HG03469 (cell line): Measurements from ENCODE around the gene DPP4.

Experiments
- ATAC-seq: cut with Tn5 transposase; IDR thresholded peaks from one replicate; pipeline ENCODE4 v1.9.1; 2021; ENCODE audit warnings: mild to moderate bottlenecking, moderate library complexity, moderate number of reproducible peaks; ENCODE audit not compliant: unreplicated experiment

The DPP4 gene

DNA sequence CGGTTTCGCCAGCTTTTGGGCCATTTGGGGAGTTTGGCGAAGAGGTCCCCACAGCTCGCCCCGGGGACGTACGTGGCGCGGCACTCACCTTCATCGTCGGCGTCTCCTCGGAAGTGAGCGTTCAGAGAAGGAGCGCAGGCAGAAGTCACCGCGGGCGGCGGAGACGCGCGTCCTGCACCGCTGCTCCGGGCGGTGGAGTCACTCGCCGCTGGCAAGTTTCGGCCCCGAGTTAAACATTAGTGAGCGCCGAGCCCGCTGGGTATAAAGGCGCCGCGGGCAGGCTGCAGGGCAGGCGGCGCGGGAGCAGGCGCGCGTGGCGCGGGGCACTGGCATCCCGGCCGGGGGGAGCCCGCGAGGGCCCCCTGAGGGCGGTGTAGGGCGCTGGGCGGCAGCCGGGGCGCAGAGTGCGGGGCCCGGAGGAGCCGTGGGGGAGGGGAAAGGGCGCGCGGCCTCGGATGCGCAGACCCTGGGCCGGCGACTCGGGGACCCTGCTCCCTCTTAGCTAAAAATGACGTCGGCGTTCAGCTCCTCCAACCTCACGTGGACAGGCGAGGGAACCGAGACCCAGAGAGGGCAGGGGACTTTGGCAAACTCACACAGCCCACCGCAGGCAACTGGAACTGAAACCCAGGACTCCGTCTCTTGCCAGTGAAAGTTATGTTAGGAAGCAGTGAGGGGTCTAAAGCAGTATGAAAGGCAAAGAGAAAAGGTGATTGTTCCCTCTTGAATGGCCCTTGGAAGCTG lies at the start of gene DPP4:
Gene DPP4, minus strand, starts transcription at position 328 of the 744 bp plus-strand sequence. Its CDS starts 234 bp downstream, at position 94.
- peak; percentile 88 for ATAC-seq

- ATAC-seq = no peak
Observed at GRCh38 chr2:162118166-162119031, 44.4 kb upstream of the DPP4 start.

GRCh38 chr2:162116352-162116751 lies 42.3 kb upstream of the DPP4 start:
- ATAC-seq = no peak

GRCh38 chr2:162115076-162115475 lies 41.1 kb upstream of the DPP4 start:
- no peak for ATAC-seq

GRCh38 chr2:162114271-162114670 lies 40.3 kb upstream of the DPP4 start:
- ATAC-seq = no peak

GRCh38 chr2:162113776-162114168 lies 39.8 kb upstream of the DPP4 start:
- no peak for ATAC-seq

DNA sequence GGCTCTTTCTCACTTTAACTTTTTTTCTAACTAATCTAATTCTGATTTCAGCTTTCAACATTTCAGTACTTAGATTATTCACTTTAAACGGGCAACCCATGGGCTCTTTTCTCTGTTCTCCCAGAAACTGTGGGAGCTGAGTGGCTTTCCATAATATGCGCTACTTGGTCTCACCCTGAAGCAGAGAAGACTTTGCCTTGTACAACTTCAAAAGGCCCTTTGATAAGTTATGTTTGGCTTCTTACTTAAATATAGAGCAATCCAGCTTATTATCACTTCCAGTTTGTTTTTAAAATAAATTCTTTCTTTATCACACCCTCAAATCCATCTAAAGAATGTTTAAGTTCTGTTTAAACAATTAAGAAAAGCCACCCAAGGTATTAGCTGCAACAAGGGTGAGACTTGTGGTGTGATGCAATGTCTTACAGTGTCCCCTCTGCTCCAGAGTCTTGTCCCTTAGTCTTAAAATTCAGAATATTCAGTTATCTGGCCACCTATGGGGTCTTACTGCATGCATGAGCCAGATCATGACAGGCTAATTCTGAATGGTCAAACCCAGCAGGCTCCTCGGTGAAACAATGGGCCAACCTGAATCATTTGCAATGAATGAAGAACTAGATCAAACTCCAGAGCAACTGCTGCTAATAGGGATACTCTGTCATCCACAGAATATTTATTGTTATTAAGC lies 39.2 kb upstream of the DPP4 start:
- no peak for ATAC-seq

DNA sequence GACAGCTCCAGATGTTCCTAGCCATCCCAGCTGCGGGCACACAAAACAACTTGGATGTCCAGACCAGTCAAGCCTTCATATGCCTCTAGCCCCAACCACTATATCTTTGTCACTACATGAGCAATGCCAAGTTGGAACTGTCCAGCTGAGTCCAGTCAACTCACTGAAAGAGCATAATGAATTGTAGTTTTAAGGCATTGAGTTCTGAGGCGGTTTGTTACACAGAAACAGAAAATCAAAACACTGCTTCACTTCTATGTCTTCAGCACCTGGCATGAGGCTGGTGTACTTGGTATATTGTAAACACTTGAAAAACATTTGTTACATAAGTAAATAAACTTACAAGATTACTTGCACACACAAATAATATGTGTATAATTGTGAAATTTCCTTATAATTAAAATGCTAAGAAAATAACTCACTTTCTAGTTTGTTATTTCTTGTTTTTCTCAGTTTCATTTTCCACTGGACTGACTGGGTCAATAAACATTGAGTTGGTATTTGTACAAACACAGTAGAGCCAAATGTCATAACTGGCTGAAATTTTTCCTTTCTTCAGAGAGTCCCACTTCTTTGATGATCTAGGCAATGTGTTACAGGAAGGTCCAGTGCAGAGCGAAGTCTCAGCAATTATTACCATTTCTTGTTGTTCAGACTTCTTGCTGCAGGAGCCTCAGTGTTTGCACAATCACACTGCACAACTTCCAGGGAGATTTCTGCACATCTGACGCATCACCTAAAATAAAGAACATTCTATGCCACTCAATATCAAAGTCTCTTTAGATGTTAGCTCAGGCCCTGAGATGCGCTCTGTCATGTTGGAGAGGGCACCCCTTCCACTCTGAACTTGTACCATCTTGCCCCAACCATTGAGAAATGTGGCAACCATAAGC lies 38.2 kb upstream of the DPP4 start:
- ATAC-seq = no peak

GRCh38 chr2:162107361-162107901 lies 33.4 kb upstream of the DPP4 start:
- ATAC-seq = no peak

DNA sequence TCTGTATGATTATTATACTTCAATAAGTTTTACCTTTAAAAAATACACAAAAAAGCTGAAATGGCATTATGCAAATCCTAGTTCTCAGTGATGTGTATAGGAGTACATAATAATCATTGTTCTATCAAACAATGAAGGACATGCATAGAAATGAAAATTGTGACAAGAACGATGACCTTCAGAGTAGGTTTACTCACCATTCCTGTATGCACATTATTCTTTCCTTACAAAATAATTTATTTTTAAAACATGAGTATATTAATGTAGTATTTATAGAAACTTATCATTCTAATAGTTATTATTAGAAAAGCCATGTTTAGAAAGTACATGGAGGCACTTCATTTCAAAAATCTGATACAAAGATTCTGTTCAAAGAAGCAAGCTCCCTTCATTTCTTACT lies 32.7 kb upstream of the DPP4 start:
- no peak for ATAC-seq

DNA sequence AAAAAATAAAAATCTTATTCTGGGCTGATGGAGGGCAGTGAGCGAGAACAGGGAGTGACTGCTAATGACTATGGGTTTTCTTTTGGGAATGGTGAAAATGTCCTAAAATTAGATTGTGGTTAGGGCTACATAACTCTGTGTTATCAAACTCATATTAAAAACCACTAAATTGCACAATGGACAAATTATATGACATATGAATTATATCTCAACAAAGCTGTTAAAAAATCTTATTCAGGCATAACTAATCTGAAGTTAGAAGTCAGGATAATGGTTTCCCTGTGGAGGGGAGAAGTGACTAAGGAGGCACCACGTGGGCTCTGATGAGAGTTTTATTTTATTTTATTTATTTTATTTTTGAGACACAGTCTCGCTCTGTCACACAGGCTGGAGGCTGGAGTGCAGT lies 32.1 kb upstream of the DPP4 start:
- no peak for ATAC-seq

- no peak for ATAC-seq
Observed at GRCh38 chr2:162103443-162104009, 29.5 kb upstream of the DPP4 start.

DNA sequence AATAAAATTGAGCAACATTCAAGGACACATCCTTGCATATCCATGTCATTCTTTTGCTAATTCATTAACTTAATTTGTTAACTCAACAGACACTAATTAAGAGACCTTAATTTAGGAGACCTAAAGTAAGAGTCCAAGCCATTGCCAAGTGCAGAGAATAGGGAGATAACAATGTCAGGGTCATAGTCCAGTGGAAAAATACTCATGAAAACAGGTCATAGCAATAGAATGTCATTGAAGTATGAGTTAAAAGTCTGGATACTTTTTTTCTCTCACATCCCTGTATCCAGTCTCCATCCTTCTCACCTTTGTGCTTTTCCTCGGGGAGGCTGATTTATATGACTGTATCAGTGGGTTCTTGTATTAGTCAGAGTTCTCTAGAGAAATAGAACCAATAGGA lies 26.6 kb upstream of the DPP4 start:
- no peak for ATAC-seq

GRCh38 chr2:162099836-162100235 lies 25.8 kb upstream of the DPP4 start:
- ATAC-seq = no peak

GRCh38 chr2:162092658-162093556 lies 18.9 kb upstream of the DPP4 start:
- no peak for ATAC-seq

DNA sequence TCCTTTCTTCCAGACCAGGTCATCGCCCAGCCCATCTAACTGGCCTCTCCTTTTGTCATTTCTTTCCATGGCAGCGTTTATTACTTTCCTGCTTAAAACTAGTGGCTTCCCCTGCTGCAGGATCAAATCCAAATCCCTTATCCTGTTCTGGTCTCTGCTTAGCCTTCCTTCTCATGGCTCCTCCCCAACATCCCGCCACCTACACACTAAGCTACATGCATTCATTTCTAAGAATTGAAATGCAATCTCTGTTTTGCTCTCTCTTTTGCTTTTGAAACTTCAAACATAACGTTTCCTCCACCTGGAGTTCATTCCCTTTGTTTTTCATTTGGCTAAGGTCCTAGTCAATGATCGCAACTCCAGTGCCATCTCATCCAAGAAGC lies 18.0 kb upstream of the DPP4 start:
- ATAC-seq = no peak

DNA sequence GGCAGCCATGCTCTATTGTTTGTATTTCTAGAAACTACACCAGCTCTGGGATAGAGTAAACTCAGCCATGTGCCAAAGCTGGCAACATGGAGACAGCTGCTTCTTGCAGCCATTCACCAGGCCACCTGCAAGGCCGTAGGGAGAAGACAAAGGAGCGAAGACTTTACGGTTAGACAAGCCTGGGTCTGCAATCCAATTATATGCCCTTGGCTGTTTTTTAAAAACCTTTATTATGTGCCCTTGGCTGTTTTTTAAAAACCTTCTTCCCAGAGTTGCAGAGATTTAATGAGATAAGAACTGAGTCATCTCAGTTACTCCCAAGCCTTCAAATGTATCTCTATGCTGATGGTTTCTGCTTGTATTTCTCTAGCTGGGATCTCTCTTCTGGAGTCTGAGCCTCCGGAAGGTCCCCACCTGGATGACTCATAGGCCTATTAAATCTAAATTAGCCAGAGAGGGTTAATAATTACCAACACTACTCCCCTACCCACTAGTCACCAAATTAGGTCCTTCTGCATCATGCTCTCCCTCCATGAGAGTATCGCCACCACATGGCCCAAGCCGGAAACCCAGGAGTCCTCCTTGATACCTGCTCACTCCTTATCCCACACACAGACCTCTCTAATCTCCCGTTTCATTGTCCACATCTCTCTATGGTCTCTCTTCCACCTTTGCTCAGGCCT lies 17.5 kb upstream of the DPP4 start:
- no peak for ATAC-seq

DNA sequence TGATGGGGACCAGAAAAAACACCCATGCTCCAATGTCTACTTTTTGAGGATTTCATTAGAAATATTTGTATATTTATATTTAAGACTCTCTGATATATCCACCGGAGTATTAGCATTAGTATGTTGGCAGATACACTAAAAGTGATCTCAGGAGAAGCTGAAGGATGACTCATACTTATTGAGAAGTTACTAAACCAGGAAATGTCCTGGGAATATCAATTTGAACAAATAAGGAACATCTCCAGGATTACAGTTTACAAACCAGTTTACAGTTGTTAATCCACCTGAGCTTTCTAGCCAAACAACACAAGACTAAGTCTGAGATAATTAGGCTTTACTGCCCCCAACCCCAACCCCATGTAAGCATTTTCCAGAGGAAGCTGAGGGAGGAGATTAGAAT lies 16.1 kb upstream of the DPP4 start:
- ATAC-seq = no peak
